H1 (cell line): ENCODE data around the gene RDM1. TPM values are rescaled to one million over a fixed set of nuclear protein-coding genes. Genes with fewer than 3 reads are reported as not detected.
A peak's percentile ranks its signal among the peaks of the same experiment; 100 is the strongest.

ENCODE experiments used
- CTCF ChIA-PET: fragments of 300-600 bp; sonication (Branson Sonifier 250); formaldehyde crosslinking; loops from one replicate; lab custom pipeline; 2021; ENCODE audit not compliant: partially characterized antibody; lab: Charles Lee
- POLR2A ChIA-PET: fragments of 300-600 bp; sonication (Branson Sonifier 250); formaldehyde crosslinking; loops from one replicate; lab custom pipeline; 2021; ENCODE audit warnings: inconsistent platforms; ENCODE audit not compliant: partially characterized antibody; lab: Charles Lee
- DNase-seq, 2 experiments: peaks; one replicate each; pipeline versions ENCODE4 v3.0.0 to v3.0.0-alpha.2; 2010 to 2022; ENCODE audit warnings: low spot score in 2 of 2, low read depth in 1 of 2, mixed read lengths in 1 of 2
- FAIRE-seq: peaks from 2 replicates; lab custom pipeline; 2011; peaks lifted over from hg19 to GRCh38; lab: Jason Lieb, UNC
- H2AFZ ChIP-seq: 2 replicates; pipeline ENCODE4 v1.8.1; 2012; ENCODE audit warnings: low read length, inconsistent platforms
- H2AK5ac ChIP-seq: 2 replicates; pipeline ENCODE4 v1.6.1; 2013; ENCODE audit warnings: low read depth, low read length
- H2BK120ac ChIP-seq: replicated peaks from 2 replicates; pipeline ENCODE3; 2013; ENCODE audit warnings: low read depth, low read length, inconsistent platforms
- H2BK12ac ChIP-seq: 2 replicates; pipeline ENCODE4 v1.6.1; 2013; ENCODE audit warnings: low read depth, low read length
- H2BK15ac ChIP-seq: 2 replicates; pipeline ENCODE4 v1.6.1; 2013; ENCODE audit warnings: low read length
- H2BK20ac ChIP-seq: 2 replicates; pipeline ENCODE4 v1.6.1; 2013; ENCODE audit warnings: low read length
- H2BK5ac ChIP-seq: 2 replicates; pipeline ENCODE4 v1.6.1; 2013; ENCODE audit warnings: low read depth, low read length
- H3K14ac ChIP-seq: 2 replicates; pipeline ENCODE4 v1.6.1; 2013; ENCODE audit warnings: inconsistent platforms; ENCODE audit not compliant: insufficient read length
- H3K18ac ChIP-seq: 2 replicates; pipeline ENCODE4 v1.6.1; 2013; ENCODE audit warnings: low read length; ENCODE audit errors: extremely low read depth
- H3K23ac ChIP-seq: 2 replicates; pipeline ENCODE4 v1.6.1; 2013; ENCODE audit warnings: inconsistent platforms; ENCODE audit not compliant: insufficient read length
- H3K23me2 ChIP-seq: 2 replicates; pipeline ENCODE4 v1.6.1; 2013; ENCODE audit warnings: low read depth, low read length
- H3K27ac ChIP-seq: 2 replicates; pipeline ENCODE4 v1.6.1; 2011; ENCODE audit warnings: low read depth, low read length, inconsistent platforms
- H3K27me3 ChIP-seq, 4 experiments: replicated peaks in 1 of 4; 1 replicate in 1 of 4; 2 replicates in 3 of 4; pipeline versions ENCODE4 v1.6.1 to v1.8.1; 2011 to 2013; ENCODE audit warnings: low read length in 3 of 4, mild to moderate bottlenecking in 3 of 4, inconsistent platforms in 2 of 4, mixed read lengths in 2 of 4, moderate library complexity in 1 of 4; ENCODE audit not compliant: control insufficient read depth in 3 of 4, insufficient read depth in 3 of 4; ENCODE audit errors: extremely low read depth in 1 of 4
- H3K36me3 ChIP-seq, 4 experiments: 2 replicates each; pipeline versions ENCODE4 v1.6.1 to v1.8.1; 2011 to 2013; ENCODE audit warnings: mild to moderate bottlenecking in 4 of 4, low read length in 3 of 4, moderate library complexity in 2 of 4, control low read depth in 1 of 4, inconsistent platforms in 1 of 4; ENCODE audit not compliant: insufficient read depth in 4 of 4, control insufficient read depth in 2 of 4
- H3K4ac ChIP-seq: replicated peaks from 2 replicates; pipeline ENCODE3; 2013; ENCODE audit warnings: low read length, low read depth, mixed read lengths, inconsistent platforms; ENCODE audit not compliant: insufficient read length
- H3K4me1 ChIP-seq, 4 experiments: replicated peaks in 1 of 4; 1 replicate in 1 of 4; 2 replicates in 3 of 4; pipeline versions ENCODE4 v1.6.1 to v1.8.1; 2011 to 2013; ENCODE audit warnings: low read length in 3 of 4, inconsistent platforms in 2 of 4, mixed read lengths in 1 of 4; ENCODE audit not compliant: insufficient read depth in 4 of 4, control insufficient read depth in 3 of 4
- H3K4me2 ChIP-seq, 2 experiments: 2 replicates each; pipeline versions ENCODE4 v1.6.1 to v1.8.1; 2011 to 2013; ENCODE audit warnings: low read depth in 2 of 2, low read length in 2 of 2, control low read depth in 1 of 2, inconsistent platforms in 1 of 2, mild to moderate bottlenecking in 1 of 2; ENCODE audit not compliant: insufficient read depth in 1 of 2
- H3K4me3 ChIP-seq, 4 experiments: fragments of 200-600, 300-600 bp in 1 of 4; sonication (generic), shearing (Covaris generic), sonication (Bioruptor Twin) in 1 of 4; 2 replicates each; pipeline versions ENCODE4 v1.5.1 to v1.8.1; 2011 to 2016; ENCODE audit warnings: low read length in 4 of 4, low read depth in 3 of 4, control low read depth in 2 of 4, inconsistent platforms in 2 of 4, mild to moderate bottlenecking in 2 of 4, mixed read lengths in 1 of 4, moderate library complexity in 1 of 4; ENCODE audit not compliant: insufficient read depth in 2 of 4; ENCODE audit errors: extremely low read depth in 1 of 4
- H3K56ac ChIP-seq: replicated peaks from 2 replicates; pipeline ENCODE3; 2013; ENCODE audit warnings: low read depth, mild to moderate bottlenecking, mixed read lengths, low read length, inconsistent platforms; ENCODE audit not compliant: insufficient read length
- H3K79me1 ChIP-seq: 2 replicates; pipeline ENCODE4 v1.6.1; 2013; ENCODE audit warnings: low read depth, low read length, control low read depth
- H3K79me2 ChIP-seq, 2 experiments: 2 replicates each; pipeline versions ENCODE4 v1.6.1 to v1.8.1; 2012 to 2013; ENCODE audit warnings: low read length in 2 of 2, mild to moderate bottlenecking in 2 of 2, inconsistent platforms in 1 of 2; ENCODE audit not compliant: insufficient read depth in 2 of 2, control insufficient read depth in 1 of 2
- H3K9ac ChIP-seq, 4 experiments: replicated peaks in 1 of 4; 1 replicate in 1 of 4; 2 replicates in 3 of 4; pipeline versions ENCODE4 v1.6.1 to v1.8.1; 2011 to 2013; ENCODE audit warnings: low read depth in 3 of 4, low read length in 3 of 4, control low read depth in 2 of 4, mild to moderate bottlenecking in 2 of 4, moderate library complexity in 2 of 4, inconsistent platforms in 1 of 4; ENCODE audit errors: extremely low read depth in 1 of 4
- H3K9me3 ChIP-seq, 2 experiments: 2 replicates each; pipeline versions ENCODE4 v1.6.1 to v1.8.1; 2012 to 2013; ENCODE audit warnings: mild to moderate bottlenecking in 2 of 2, moderate library complexity in 2 of 2, control low read depth in 1 of 2, inconsistent platforms in 1 of 2, low read depth in 1 of 2, low read length in 1 of 2, mixed read lengths in 1 of 2; ENCODE audit not compliant: insufficient read depth in 2 of 2
- H4K20me1 ChIP-seq, 2 experiments: replicated peaks in 1 of 2; 2 replicates each; pipeline versions ENCODE3 to v1.8.1; 2011 to 2013; ENCODE audit warnings: inconsistent platforms in 2 of 2, low read length in 2 of 2, mild to moderate bottlenecking in 1 of 2; ENCODE audit not compliant: insufficient read depth in 2 of 2, control insufficient read depth in 1 of 2
- H4K5ac ChIP-seq: 2 replicates; pipeline ENCODE4 v1.6.1; 2013; ENCODE audit warnings: low read length, low read depth, mixed read lengths, inconsistent platforms; ENCODE audit not compliant: insufficient read length
- H4K8ac ChIP-seq: 2 replicates; pipeline ENCODE4 v1.8.0; 2013; ENCODE audit warnings: mild to moderate bottlenecking, moderate library complexity, low read length, inconsistent platforms; ENCODE audit not compliant: insufficient read depth; ENCODE audit errors: extremely low read depth
- H4K91ac ChIP-seq: replicated peaks from 2 replicates; pipeline ENCODE3; 2013; ENCODE audit warnings: low read length, mixed read lengths, inconsistent platforms; ENCODE audit not compliant: insufficient read length
- KDM1A ChIP-seq: fragments of 200-600, 300-600 bp; sonication (generic); IDR thresholded peaks from 2 replicates; pipeline ENCODE4 v1.7.1; 2016; ENCODE audit warnings: mild to moderate bottlenecking, low read length, borderline replicate concordance
- RAD21 ChIP-seq, 2 experiments: IDR thresholded peaks in 1 of 2; conservative IDR thresholded peaks in 1 of 2; 2 replicates each; pipeline ENCODE4 v1.6.1; 2011; ENCODE audit warnings: low read depth in 2 of 2, low read length in 2 of 2, improper control_type of control experiment in 1 of 2, inconsistent platforms in 1 of 2, mild to moderate bottlenecking in 1 of 2, moderate library complexity in 1 of 2
- WGBS, 2 experiments: shearing (Covaris generic) in 1 of 2; methylation state at CpG; one replicate each; pipeline versions ENCODE4 v1.1.6 to v1.1.7; 2013 to 2015; ENCODE audit warnings: low lambda C conversion rate in 2 of 2, mixed read lengths in 2 of 2, inconsistent platforms in 1 of 2, low coverage in 1 of 2, missing lambda C conversion rate in 1 of 2; ENCODE audit not compliant: insufficient replicate concordance in 2 of 2, insufficient coverage in 1 of 2, insufficient read length in 1 of 2; ENCODE audit errors: extremely low coverage in 1 of 2, missing lambda C conversion rate in 1 of 2; 5-methylcytosine and 5-hydroxymethylcytosine counted together
- polyA plus RNA-seq, 7 experiments: library from polyadenylated mRNA; depleted of rRNA in 3 of 7; stranded (reverse) in 5 of 7; unstranded in 2 of 7; fragments of >200 nt in 5 of 7; fragments of 200-250 nt in 2 of 7; gene quantifications; 1 replicate in 5 of 7; 2 replicates in 1 of 7; 4 replicates in 1 of 7; pipeline versions ENCODE4 v1.2.1 to v1.2.3, GENCODE V29; 2011 to 2013; ENCODE audit warnings: missing spikeins in 2 of 7, mixed read lengths in 2 of 7
- total RNA-seq: library from RNA; stranded (reverse); fragmentation: NEBNext Ultra II Directional; extraction: Animal tissue kit (Norgen Biotek cat#: 25700); gene quantifications from 2 replicates; pipeline ENCODE4 v1.2.1, GENCODE V29; 2021
- TF ChIP-seq, protein P1 (sequence below), 3 experiments: IDR thresholded peaks; 1 replicate in 2 of 3; 2 replicates in 1 of 3; pipeline versions ENCODE4 v1.5.1 to v1.6.1; 2011; ENCODE audit warnings: low read length in 3 of 3, mild to moderate bottlenecking in 3 of 3, inconsistent platforms in 2 of 3, low read depth in 1 of 3, moderate library complexity in 1 of 3; ENCODE audit not compliant: insufficient read depth in 1 of 3; ENCODE audit errors: control extremely low read depth in 1 of 3

Gene RDM1
- total and polyA plus RNA-seq, 2 of the 8 experiments (the other 6 are each of a cell fraction or from before 2014, with no cell fraction given): 7.3 to 9.7 TPM

DNA sequence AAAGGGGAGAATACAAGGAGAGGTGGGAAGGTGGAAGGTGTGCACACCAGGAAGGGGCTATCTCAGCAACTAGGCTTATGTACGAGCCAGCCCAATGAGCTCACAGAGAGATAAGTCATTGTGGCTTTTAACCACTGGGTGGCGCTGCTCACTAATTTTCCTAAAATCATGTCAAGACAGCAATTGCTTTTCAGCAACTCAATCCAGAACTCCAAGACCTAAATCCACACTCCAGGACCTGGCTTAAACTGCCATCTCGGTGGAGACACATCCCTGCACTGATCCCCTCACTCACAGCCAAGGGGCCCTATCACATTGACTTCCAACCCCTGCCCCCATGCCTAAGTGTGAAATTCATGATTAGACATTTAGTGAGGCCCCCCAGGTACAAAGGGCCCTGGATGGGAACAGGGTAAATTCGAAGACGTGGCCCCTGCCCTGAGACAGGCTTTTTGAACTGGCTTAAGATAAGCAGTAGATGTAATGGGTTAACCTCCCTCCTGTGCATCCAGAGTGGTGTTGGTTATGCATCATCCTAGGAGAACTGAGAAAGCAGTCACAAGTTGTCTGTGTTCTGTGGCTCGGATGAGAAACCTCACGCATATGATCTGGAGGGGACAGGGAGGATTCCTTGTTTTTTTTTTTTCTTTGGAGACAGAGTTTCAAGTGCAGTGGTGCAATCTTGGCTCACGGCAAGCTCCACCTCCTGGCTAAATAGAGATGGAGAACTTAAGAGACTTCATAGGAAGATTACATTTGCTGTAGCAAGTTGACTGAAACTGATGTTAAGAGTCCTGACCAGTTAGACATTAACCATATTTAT lies 39.2 kb upstream of the RDM1 start:
- Histone ChIP-seq H3K9ac (no peak overlapping the region), H3K27ac (no peak overlapping the region), H2BK12ac (no peak overlapping the region), H3K23me2 (no peaks in the 10 kb centered on the region), H2AFZ (0 out of 2 replicates have a peak overlapping the region, but pooled peaks have one; percentile 65), H3K4me1 (peaks cover 0 to 2% (median 0%) of the 10 kb centered on the region in 4 experiments; a peak in 2 of 7 replicates), H2BK120ac (no peak overlapping the region), H2BK20ac (no peak overlapping the region), H3K9me3 (no peaks in the 10 kb centered on the region), H3K14ac (no peak overlapping the region), H3K4me3 (no peak overlapping the region), H3K36me3 (no peaks in the 10 kb centered on the region), H2AK5ac (no peak overlapping the region), H3K79me2 (no peaks in the 10 kb centered on the region), H3K27me3 (no peaks in the 10 kb centered on the region), H4K8ac (peak overlapping the region; percentile 28; the same call in 1 of the 2 replicates), H3K4ac (no peak overlapping the region), H3K18ac (no peak overlapping the region), H3K23ac (no peak overlapping the region), H3K79me1 (no peaks in the 10 kb centered on the region), H3K56ac (no peak overlapping the region), H4K5ac (peak overlapping the region; percentile 26), H2BK5ac (no peak overlapping the region), H2BK15ac (no peak overlapping the region), H4K20me1 (no peaks in the 10 kb centered on the region), H3K4me2 (no peak overlapping the region), H4K91ac (no peak overlapping the region)
- peak; percentile 60 to 87 for DNase-seq
- WGBS, 2 experiments: 66% methylated on average over 8 of the region's 8 CpGs; no CpG with 5 or more reads in 1 of the 2 experiments
- no peak for FAIRE-seq
- peak; percentile 95 for TF ChIP-seq RAD21 (IDR thresholded peaks at IDR 0.05 in 1 of 2, conservative IDR thresholded peaks at IDR 0.05 in 1 of 2; ENCODE audit: low read depth in 2 of 2, low read length in 2 of 2)
- TF ChIP-seq KDM1A: no peak
- TF ChIP-seq, protein P1, sequence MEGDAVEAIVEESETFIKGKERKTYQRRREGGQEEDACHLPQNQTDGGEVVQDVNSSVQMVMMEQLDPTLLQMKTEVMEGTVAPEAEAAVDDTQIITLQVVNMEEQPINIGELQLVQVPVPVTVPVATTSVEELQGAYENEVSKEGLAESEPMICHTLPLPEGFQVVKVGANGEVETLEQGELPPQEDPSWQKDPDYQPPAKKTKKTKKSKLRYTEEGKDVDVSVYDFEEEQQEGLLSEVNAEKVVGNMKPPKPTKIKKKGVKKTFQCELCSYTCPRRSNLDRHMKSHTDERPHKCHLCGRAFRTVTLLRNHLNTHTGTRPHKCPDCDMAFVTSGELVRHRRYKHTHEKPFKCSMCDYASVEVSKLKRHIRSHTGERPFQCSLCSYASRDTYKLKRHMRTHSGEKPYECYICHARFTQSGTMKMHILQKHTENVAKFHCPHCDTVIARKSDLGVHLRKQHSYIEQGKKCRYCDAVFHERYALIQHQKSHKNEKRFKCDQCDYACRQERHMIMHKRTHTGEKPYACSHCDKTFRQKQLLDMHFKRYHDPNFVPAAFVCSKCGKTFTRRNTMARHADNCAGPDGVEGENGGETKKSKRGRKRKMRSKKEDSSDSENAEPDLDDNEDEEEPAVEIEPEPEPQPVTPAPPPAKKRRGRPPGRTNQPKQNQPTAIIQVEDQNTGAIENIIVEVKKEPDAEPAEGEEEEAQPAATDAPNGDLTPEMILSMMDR (IDR thresholded peaks at IDR 0.05; ENCODE audit: control extremely low read depth in 1 of 3, insufficient read depth in 1 of 3, low read depth in 1 of 3, low read length in 3 of 3): peak; percentile 15 to 88 (median 81)
- CTCF ChIA-PET: interaction anchor here (0.6 to 5.1 kb wide), 28 partner anchors 9 to 1679 kb away, joined by 3 to 46 read pairs (median 3); partner anchors contain the start of gene LYZL6
- POLR2A ChIA-PET: interaction anchor here (0.6 kb wide), 1 partner anchor 38 kb away, joined by 3 read pairs; no protein-coding TSS in a partner anchor
